ELF-1 (cell line): ENCODE measurements around the gene PARP16.
A peak's percentile ranks its signal among the peaks of the same experiment; 100 is the strongest.
"Not testable (repeated sequence)": the region's sequence is repeated elsewhere in the genome, so short reads cannot be mapped to it uniquely, and the experiment has no call there.

ENCODE experiments used
- DNase-seq: peaks from one replicate; pipeline ENCODE4 v3.0.0-alpha.2; 2016; ENCODE audit warnings: low read depth, low spot score

The PARP16 gene

GRCh38 chr15:65236443-65236842 lies 50.2 kb downstream of the PARP16 start:
- not testable (repeated sequence) for DNase-seq

- DNase-seq, result no peak
Measured at GRCh38 chr15:65233696-65234095, 53.0 kb downstream of the PARP16 start.

- no peak for DNase-seq
Measured at GRCh38 chr15:65232520-65232919, 54.2 kb downstream of the PARP16 start.

- DNase-seq, result no peak
Measured at GRCh38 chr15:65231306-65231705, 55.4 kb downstream of the PARP16 start.

GRCh38 chr15:65226901-65227300 lies 59.8 kb downstream of the PARP16 start:
- DNase-seq, result not testable (repeated sequence)

- DNase-seq, result no peak
Measured at GRCh38 chr15:65226221-65226620, 60.5 kb downstream of the PARP16 start.

- no peak for DNase-seq
Measured at GRCh38 chr15:65223996-65224395, 62.7 kb downstream of the PARP16 start.

GRCh38 chr15:65222891-65223290 lies 63.8 kb downstream of the PARP16 start:
- no peak for DNase-seq

- DNase-seq, result no peak
Measured at GRCh38 chr15:65221697-65222096, 65.0 kb downstream of the PARP16 start.

GRCh38 chr15:65219137-65219536 lies 67.5 kb downstream of the PARP16 start:
- no peak for DNase-seq

GRCh38 chr15:65217526-65218482 lies 68.9 kb downstream of the PARP16 start:
- no peak for DNase-seq

- DNase-seq, result no peak
Measured at GRCh38 chr15:65215496-65215895, 71.2 kb downstream of the PARP16 start.

- DNase-seq, result no peak
Measured at GRCh38 chr15:65214010-65214409, 72.7 kb downstream of the PARP16 start.

- no peak for DNase-seq
Measured at GRCh38 chr15:65213241-65213640, 73.4 kb downstream of the PARP16 start.

- DNase-seq, result no peak
Measured at GRCh38 chr15:65212097-65212496, 74.6 kb downstream of the PARP16 start.

- peak; percentile 28 for DNase-seq
Measured at GRCh38 chr15:65211482-65211982, 75.2 kb downstream of the PARP16 start.

- DNase-seq, result no peak
Measured at GRCh38 chr15:65210770-65211481, 75.8 kb downstream of the PARP16 start, which contains the start of gene CILP. CILP (minus strand) TSS chr15:65211473; CDS start chr15:65209755, 1,718 bp downstream.

- no peak for DNase-seq
Measured at GRCh38 chr15:65209701-65210643, 76.7 kb downstream of the PARP16 start.

- no peak for DNase-seq
Measured at GRCh38 chr15:65208647-65209046, 78.0 kb downstream of the PARP16 start.
